Activated naive CD4-positive, alpha-beta T cell (primary cell): ENCODE measurements around the gene RPS6KA3.
"Not testable (repeated sequence)": the region's sequence is repeated elsewhere in the genome, so short reads cannot be mapped to it uniquely, and the experiment has no call there.

Experiments
- DNase-seq, 4 experiments: peaks; one replicate each; lab custom pipeline; 2025; lab: John Stamatoyannopoulos, UW

Gene RPS6KA3

DNA sequence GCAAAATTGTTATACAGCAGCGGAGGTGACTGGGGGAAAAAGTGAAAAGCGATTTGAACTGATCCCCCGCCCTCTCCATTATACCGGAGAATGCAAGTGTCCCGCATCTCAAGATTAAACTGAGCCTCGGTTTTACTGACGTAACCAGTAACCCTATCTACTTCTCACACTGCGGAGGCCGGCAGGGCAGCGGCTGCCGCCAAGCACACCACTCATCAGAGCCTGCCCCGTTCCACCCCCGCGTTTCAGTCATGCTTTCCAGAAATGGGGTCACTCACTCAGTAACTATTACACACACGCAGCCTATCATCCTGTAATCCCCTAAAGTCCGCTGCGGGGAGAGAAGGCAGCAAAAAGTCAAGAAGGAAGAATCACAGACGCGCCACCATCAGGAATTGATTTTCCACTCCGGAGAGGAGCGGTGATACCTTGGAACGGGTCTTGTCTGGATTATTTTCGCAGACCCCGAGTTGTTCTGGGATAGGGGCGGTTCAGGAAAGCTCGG lies 1.4 kb downstream of the RPS6KA3 start:
- DNase-seq = peak; percentile 4 to 8 (median 6)

DNA sequence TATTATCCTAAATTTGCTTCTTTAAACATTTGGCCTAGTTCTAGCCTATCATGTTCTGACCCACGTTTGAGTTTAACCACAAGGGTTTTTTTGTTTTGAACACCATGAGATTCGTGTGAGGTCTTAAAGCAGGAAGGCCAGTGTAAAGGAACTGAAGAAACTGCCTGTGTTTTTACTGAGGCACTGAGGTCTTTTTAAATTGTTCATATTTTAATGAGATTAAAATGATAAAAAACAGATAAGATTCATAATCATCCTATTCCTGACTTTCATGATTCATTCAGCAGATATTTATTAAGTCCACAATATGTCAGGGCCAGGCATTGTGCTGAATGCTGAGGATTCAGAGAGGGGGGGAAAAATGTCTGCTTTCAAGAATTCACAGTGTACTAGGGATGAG lies 3.2 kb downstream of the RPS6KA3 start:
- no peak for DNase-seq

DNA sequence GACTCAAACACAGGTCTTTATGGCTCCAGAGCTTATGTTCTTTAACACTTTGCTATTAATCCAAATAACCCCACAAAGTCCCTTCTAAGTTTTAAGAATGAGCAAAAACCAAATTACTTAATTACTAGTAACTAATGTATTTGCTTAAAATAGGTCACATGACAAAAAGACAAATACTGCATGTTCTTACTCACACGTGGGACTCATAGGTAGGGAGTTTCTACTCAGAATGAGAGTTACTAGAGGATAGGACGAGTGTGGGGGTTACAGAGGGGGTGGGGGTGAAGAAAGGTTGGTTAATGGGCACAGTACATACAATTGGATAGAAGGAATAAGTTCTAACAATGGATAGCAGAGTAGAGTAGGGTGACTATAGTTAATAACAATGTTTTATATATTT lies 5.8 kb downstream of the RPS6KA3 start:
- no peak for DNase-seq

DNA sequence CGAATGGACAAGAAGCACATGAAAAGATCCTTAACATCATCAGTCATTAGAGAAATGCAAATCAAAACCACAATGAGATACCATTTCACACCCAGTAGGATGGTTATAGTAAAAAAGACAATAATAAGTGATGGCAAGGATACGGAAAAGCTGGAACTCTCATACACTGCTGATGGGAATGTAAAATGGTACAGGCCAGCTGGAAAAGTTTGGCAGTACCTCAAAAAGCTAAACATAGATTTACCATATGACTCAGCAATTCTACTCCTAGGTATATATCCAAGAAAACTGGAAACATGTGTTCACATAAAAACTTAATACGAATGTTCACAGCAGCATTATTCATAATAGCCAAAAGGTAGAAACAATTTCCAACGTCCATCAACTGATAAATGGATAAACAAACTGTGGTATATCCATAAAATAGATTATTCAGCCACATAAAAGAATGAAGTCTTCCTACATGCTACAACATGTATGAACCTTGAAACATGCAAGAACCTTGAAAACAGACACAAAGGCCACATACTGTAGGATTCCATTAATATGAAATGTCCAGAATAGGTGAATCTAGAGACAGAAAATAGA lies 11.9 kb downstream of the RPS6KA3 start:
- no peak for DNase-seq

DNA sequence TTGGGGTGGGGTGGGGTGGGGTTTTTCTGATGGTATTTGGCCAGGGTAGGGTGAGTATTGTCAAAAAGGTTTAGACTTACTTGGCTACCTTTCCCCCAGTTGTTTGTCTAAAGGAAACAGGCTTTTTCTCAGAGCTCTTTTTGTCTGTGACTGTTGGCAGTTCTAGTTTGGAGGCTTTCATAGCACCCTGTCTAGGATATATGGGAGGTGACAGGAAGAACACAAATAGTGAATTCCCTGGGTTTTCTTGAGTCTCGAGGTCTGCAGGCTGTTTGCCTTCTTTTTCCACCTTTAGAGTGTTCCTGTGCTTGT lies 13.5 kb downstream of the RPS6KA3 start:
- DNase-seq = no peak

DNA sequence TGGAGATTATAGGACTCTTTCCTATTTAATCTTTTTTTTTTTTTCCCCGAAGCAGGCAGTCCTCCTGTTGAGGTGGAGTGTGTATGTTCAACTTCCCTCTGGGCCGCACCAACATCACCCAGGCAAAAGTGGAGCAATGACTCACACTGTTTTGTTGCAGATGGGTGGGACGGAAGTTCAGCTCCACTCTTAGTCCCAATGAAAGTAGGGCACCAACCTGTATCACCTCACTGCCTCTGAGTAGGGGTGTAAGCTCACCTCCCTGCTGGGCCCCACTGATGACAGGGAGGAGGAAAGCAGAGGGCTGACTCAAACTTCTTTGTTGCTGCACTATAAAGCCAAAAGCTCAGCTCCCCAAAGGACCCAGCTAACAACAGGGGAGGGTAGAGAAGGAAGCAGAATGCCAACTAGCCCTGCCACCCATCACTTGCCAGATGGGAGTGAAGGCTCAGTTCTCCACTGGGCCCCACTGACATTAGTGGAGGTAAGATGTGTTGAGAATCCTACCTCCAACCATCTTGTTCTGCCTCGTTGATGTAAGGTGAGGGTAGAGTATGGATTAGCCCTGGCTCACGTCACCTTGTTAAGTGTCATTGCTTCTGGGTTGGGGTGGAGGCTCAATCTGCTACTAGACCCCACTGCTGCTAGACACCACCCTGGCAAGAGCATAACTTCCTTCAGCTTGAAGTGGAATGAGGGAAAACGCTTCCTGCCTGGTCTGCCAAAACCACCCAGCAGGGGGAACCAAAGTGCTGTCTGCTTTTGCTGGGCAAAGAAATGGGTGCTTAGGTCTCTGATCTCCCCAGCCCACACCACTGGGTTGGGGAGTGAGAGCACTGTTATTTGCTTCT lies 14.1 kb downstream of the RPS6KA3 start:
- peak; percentile 9 to 59 (median 48) for DNase-seq

DNA sequence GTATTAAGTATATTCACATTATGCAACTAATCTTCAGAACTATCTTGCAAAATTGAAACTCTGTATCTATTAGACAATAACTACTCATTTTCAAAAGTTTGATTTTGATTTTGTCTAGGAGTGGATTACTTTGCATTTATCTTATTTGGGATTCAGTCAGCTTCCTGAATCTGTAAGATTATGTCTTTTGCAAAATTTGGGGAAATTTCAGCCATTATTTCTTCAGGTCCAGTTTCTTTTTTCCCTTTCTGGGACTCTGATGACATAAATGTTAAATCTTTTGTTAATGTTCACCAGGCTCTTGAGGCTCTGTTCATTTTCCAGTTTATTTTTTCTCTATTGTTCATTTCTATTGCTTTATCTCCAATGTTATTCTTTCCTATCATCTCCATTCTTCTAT lies 15.0 kb downstream of the RPS6KA3 start:
- no peak for DNase-seq

DNA sequence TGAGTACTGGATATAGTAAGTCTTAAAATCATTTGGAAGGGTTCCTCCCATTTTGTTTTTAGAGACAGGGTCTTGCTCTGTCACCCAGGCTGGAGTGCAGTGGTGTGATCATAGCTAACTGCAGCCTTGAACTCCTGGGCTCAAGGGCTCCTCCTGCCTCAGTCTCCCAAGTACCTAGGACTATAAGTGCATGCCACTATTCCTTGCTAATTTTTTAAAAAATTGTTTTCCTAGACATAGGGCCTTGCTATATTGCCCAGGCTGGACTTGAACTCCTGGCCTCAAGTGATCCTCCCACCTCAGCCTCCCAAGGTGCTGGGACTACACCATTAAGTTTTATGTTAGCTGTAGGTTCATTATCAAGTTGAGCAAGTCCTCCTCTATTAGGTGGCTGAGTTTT lies 16.6 kb downstream of the RPS6KA3 start:
- not testable (repeated sequence) for DNase-seq

DNA sequence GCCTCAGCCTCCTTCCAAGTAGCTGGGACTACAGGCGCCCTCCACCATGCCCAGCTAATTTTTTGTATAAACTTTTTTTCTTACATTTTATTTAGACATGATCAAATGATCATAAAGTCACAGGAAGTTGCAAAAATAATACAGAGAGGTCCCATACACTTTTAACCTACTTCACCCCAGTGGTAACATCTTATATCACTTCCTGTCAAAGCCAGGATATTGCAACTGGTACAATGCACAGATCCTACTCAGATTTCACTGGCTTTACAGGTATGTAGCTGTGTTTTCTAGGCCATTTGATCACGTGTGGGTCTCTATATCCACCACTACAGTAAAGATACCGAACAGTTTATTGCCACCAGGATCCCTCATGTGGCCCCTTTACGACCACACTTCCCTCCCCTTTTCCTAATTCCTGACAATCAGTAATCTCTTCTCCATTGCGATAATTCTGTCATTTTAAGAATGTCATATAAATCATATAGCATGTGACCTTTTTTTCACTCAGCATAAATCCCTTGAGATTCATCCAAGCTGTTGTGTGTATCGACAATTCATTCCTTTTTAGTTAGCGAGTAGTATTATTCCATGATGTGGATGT lies 18.0 kb downstream of the RPS6KA3 start:
- no peak for DNase-seq

DNA sequence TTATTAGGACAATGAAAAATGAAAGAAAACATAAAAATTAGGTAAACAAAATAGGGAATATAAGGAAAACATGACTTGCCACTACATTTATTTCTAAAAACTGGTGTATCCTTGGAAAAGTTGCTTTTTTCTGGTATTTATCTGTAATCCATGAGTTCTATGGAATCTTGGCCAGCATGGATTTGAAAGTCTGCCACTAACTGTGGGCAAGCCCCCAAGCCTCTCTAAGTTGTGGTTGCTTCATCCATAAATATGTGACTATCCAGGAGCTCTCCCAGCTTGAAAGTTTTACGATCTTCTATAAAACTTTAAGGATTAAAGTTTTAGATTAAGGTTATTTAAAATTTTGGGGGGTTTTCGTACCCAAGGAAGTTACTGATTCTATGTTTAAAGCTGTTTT lies 21.8 kb downstream of the RPS6KA3 start:
- no peak for DNase-seq

DNA sequence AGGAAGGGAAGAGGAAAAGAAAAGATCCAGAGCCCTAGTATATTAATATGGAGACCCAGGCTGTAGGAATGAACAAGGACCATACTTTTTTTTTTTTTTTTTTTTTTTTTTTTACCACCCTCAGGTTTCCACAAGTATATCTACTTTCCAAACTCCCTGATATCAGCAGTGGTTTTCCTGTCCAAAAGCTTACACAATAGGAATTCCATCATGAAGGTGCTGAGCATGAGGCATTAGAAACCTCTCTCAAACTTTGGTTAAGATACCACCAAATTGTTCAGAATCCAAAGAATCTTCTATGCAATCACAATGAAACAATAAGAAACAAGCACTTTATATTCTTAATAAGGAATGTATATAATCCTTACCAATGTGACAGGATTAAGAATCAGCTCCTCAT lies 26.5 kb downstream of the RPS6KA3 start:
- no peak for DNase-seq

DNA sequence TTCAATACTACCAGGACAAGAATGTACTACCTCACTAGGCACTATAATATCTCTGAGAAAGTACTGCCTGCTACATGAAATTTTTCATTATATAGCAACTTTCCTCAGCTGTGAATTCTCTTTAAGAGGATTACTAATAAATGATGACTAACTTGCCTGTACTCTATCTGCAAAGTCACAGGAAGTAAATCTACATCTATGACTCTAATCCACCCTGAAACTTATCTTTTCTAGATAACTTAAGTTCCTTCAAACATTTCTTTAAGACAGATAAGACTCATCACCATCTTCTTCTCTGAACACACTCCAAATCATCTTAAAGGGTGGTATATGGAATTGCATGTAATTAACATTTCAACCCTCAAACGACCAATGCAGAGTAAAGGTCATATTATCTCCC lies 28.8 kb downstream of the RPS6KA3 start:
- DNase-seq = no peak

DNA sequence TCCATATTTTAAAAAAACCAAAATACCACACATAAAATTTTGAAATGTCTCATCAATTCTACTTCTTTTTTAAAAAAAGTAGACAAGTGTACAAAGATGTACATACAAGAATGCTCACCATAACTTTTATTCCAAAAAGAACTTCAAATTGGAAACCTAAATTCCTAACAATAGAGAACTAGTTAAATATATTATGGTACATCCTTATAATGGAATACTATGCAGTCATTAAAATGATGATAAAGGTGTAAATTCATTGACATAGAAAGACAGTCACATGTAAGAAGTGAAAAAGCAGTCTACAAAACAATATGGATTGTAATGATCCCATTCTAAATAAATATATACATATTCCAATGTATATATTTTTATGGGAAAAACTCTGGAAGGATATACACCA lies 31.0 kb downstream of the RPS6KA3 start:
- DNase-seq = no peak

DNA sequence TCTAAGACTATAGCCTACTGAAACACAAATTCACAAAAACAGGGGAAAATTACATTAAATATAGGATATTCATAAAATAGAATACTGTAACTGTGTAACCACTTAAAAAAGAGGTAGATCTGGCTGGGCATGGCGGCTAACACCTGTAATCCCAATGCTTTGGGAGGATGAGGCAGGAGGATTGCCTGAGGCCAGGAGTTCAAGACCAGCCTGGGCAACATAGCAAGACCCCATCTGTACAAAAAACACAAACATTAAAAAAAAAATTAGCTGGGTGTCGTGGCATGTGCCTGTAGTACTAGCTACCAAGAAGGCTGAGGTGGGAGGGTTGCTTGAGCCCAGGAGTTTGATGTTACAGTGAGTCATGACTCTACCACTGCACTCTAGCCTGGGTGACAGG lies 33.4 kb downstream of the RPS6KA3 start:
- DNase-seq = no peak

DNA sequence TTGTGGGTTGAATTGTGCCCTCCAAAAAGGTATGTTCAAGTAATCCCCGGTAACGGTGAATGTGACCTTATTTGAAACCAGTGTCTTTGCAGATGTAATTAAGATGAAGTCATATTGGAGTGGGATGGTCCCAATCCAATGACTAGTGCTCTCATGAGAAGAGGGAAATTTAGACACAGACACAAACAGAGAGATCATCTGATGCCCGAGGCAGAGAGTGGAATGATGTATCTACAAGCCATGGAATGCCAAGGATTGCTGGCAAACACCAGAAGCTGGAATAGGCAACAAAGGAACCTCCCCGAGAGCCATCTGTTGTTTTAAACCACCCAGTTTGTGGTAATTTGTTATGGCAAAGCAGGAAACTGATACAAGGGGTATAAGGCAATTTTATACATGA lies 35.1 kb downstream of the RPS6KA3 start:
- no peak for DNase-seq

DNA sequence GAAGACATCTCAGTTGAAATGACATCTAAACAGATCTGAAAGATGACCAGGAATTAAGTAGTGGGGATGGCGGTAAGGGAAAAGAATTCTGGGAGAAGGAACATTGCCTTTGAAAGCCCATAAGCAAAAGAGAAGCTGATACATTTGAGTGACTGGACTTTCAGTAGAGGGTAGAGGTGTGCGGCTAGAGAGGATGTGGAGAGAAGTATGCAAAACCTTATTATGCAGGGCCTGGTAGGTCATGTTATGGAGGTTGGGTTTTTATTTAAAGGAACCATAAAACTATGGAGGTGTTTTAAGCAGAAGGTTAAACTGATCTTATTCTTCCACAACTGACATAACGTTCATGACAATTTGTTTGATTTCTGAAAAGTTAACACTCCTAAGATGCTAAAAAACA lies 36.3 kb downstream of the RPS6KA3 start:
- no peak for DNase-seq

DNA sequence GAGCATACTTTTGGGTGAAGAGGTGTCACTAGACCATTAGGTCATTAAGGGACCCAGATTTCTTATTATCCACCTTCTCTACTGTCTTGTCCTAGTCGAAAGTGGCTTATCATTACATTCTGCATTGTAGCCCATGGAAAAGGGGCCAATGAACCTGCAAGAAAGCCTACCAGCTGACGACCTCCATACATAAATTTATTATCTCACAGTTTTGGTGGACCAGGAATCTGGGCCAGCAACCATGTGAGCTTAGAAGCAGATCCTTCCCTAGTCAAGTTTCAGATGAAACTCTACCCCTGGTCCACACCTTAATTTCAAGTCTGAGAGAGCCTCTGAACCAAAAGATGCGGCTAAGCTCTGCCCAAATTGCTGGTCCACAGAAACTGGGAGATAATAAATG lies 37.6 kb downstream of the RPS6KA3 start:
- DNase-seq = no peak

DNA sequence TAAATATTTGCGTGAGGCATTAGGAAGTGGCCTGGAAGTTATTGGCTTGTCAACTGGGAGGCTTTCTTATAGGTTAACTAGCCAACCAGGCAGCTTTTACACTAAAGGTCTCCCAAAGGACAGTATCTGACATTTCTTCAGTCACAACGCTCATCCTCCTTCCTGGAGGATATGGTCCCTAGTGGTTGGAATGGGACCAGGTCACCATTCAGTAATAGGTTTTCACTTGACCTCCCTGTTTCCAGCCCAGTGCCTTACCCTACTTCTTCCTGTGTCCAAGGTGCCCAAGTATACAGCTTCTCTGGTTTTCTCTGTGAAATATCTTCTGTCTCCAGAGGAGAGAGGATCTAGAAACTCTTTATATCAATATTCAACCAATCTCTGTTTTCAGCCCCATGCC lies 38.5 kb downstream of the RPS6KA3 start:
- no peak for DNase-seq

DNA sequence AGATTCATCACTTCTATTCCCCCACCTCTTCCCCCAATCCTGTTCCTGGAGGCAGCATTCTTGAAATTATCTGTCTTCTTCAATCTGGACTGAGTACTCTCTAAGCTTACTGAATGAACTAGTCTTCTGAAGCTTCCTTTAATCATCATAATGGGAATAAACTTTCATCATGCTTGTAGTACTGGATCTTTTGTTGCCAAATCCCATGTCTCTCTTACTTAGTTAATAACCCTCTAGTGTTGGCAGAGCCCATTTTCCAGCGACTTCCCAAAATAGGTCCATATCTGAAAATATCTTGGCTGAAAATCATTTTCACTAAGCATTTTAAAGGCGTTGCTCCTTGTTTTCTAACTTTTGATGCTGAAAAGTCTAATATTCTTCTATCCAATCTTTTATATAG lies 39.6 kb downstream of the RPS6KA3 start:
- DNase-seq = no peak

DNA sequence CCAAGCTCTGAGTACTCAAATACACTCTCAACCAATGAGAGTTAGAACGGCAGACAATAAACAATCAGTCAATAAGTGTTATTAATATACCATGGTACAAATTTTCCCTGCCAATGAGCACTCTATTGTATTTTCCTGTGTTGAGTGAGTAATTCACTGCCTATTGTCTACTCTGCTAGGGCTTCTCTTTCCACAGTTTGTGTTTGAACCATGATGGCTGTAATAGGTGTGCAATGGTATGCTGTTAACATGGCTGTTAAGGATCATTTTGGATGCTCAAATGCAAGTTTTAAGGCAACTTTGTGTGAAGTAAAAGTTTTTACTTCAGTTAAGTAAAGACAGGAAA lies 41.2 kb downstream of the RPS6KA3 start:
- DNase-seq = no peak

DNA sequence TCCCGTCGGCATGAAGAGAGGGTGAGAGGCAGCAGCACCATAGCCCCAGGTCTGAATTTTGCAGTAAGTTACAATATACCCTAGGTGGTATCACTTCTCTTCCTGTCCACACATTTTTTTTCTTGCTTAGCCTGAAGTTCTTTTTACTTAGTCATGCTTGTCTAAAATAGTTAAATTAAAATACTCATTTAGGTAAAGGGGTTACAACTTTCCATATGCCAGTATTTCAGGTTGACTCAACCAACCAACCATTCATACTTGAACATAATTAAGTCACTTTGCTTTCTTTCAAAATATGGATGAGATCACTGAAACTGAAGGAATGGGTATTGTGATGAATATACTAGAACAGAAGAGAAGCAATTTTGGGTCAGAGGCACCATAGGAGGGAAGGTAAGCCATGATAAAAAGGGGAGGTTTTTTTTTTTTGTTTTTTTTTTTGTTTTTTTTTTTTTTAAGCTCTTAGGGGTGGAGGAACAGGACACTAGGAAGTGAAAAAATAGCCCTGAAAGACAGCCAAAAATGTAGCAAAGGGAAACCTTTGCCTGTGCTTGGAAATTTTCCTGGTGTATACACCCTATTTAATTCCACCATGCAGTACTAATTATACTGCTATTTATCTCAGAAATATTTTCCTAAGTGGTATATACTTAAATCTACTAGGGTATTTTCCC lies 41.8 kb downstream of the RPS6KA3 start:
- DNase-seq = no peak

DNA sequence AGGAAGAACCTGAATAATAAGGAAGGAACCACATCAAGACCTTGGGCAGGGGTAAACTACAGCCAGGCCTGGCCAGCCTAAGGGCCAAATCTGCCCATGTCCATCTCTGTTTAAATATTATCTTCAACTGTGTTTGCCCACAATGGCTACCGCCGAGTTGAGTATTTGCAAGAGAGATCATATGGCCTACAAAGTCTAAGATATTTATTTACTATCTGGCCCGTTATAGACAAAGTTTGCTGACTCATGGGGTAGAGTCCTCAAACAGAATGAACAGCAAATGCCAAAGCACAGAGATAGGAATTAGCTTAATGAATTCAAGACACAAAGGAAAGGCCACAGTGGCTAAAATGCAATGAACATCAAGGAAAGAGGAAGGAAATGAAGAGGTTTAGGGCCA lies 44.8 kb downstream of the RPS6KA3 start:
- DNase-seq = no peak
